ENCODE data around the gene PGAP2.
"Not testable (repeated sequence)": the region's sequence is repeated elsewhere in the genome, so short reads cannot be mapped to it uniquely, and the experiment has no call there.

- TF ChIP-seq POLR2AphosphoS5, CTCF, POLR2A (IDR thresholded peaks at IDR 0.05): not testable (repeated sequence)
Measured at GRCh38 chr11:3794387-3794786, 14.0 kb upstream of the PGAP2 start.
